Activated T-cell treated with anti-CD3 and anti-CD28 coated beads for 48 hours (primary cell): ENCODE data around the gene MYOZ3.

Source experiments
- DNase-seq: peaks from one replicate; pipeline ENCODE4 v3.0.0-alpha.2; 2020; ENCODE audit warnings: low read depth

MYOZ3 gene

GRCh38 chr5:150627731-150628545 is 33.1 kb upstream of the MYOZ3 start:
- no peak for DNase-seq

- DNase-seq = no peak
Observed at GRCh38 chr5:150628936-150629485, 32.0 kb upstream of the MYOZ3 start.

GRCh38 chr5:150630016-150630415 is 31.0 kb upstream of the MYOZ3 start:
- DNase-seq = no peak

GRCh38 chr5:150630461-150631325 is 30.4 kb upstream of the MYOZ3 start:
- DNase-seq = no peak

GRCh38 chr5:150631326-150631701 is 29.7 kb upstream of the MYOZ3 start:
- DNase-seq = no peak

- no peak for DNase-seq
Observed at GRCh38 chr5:150632305-150633160, 28.5 kb upstream of the MYOZ3 start.

GRCh38 chr5:150633429-150633828 is 27.6 kb upstream of the MYOZ3 start:
- no peak for DNase-seq

- DNase-seq = no peak
Observed at GRCh38 chr5:150636391-150637244, 24.4 kb upstream of the MYOZ3 start.

GRCh38 chr5:150637245-150638052 is 23.6 kb upstream of the MYOZ3 start:
- no peak for DNase-seq

- no peak for DNase-seq
Observed at GRCh38 chr5:150638053-150638444, 23.0 kb upstream of the MYOZ3 start.

GRCh38 chr5:150638488-150639376 is 22.3 kb upstream of the MYOZ3 start:
- no peak for DNase-seq

GRCh38 chr5:150639377-150639692 is 21.7 kb upstream of the MYOZ3 start:
- DNase-seq = no peak

- no peak for DNase-seq
Observed at GRCh38 chr5:150639751-150640150, 21.3 kb upstream of the MYOZ3 start.

GRCh38 chr5:150640311-150641005 is 20.6 kb upstream of the MYOZ3 start, which contains the start of gene SYNPO:
SYNPO (plus strand) TSS chr5:150640660; CDS start chr5:150648276, 7,616 bp downstream.
- no peak for DNase-seq

GRCh38 chr5:150641006-150641570 is 20.0 kb upstream of the MYOZ3 start:
- DNase-seq = no peak

GRCh38 chr5:150641824-150642566 is 19.1 kb upstream of the MYOZ3 start:
- no peak for DNase-seq

GRCh38 chr5:150642567-150642927 is 18.5 kb upstream of the MYOZ3 start:
- no peak for DNase-seq
